Lung (tissue), 12 donors: Measurements from ENCODE around the gene OSR1. TPM values are rescaled to one million over a fixed set of nuclear protein-coding genes. Genes with fewer than 3 reads are reported as not detected.

Source experiments
- ATAC-seq: fragments of 200-7000 bp; cut with Tn5 transposase; one replicate; pipeline ENCODE4 v1.9.1; 2020; ENCODE audit warnings: moderate number of reproducible peaks; ENCODE audit not compliant: insufficient read depth, low FRiP score
- DNase-seq, 3 donors: peaks; one replicate each; pipeline ENCODE4 v3.0.0-alpha.2; 2013 to 2017
- H3K27ac ChIP-seq, 2 donors: one replicate each; pipeline ENCODE4 v1.5.1; 2013; ENCODE audit warnings: mild to moderate bottlenecking in 2 of 2, moderate library complexity in 2 of 2, control low read depth in 1 of 2, inconsistent platforms in 1 of 2, low read depth in 1 of 2, low read length in 1 of 2
- H3K27me3 ChIP-seq, 3 donors: one replicate each; pipeline ENCODE4 v1.5.1; 2013; ENCODE audit warnings: low read length in 2 of 3; ENCODE audit not compliant: control insufficient read depth in 3 of 3, insufficient read depth in 3 of 3
- H3K36me3 ChIP-seq, 4 donors: one replicate each; pipeline ENCODE4 v1.5.1; 2013; ENCODE audit warnings: low read length in 4 of 4, mild to moderate bottlenecking in 1 of 4, moderate library complexity in 1 of 4; ENCODE audit not compliant: control insufficient read depth in 4 of 4, insufficient read depth in 4 of 4
- H3K4me1 ChIP-seq, 5 donors: one replicate each; pipeline ENCODE4 v1.5.1; 2013; ENCODE audit warnings: low read length in 5 of 5, mild to moderate bottlenecking in 2 of 5, moderate library complexity in 1 of 5; ENCODE audit not compliant: control insufficient read depth in 5 of 5, insufficient read depth in 5 of 5
- H3K4me3 ChIP-seq: one replicate; pipeline ENCODE4 v1.5.1; 2013; ENCODE audit warnings: mild to moderate bottlenecking, control low read depth, moderate library complexity
- H3K9ac ChIP-seq, 2 donors: one replicate each; pipeline ENCODE4 v1.5.1; 2013; ENCODE audit warnings: low read length in 2 of 2, control low read depth in 1 of 2; ENCODE audit not compliant: insufficient read depth in 1 of 2
- H3K9me3 ChIP-seq, 4 donors: one replicate each; pipeline ENCODE4 v1.5.1; 2013; ENCODE audit warnings: low read length in 3 of 4, mild to moderate bottlenecking in 1 of 4, moderate library complexity in 1 of 4; ENCODE audit not compliant: control insufficient read depth in 4 of 4, insufficient read depth in 3 of 4
- CTCF ChIP-seq: IDR thresholded peaks from 2 replicates; pipeline ENCODE4 v1.5.1; 2012; ENCODE audit warnings: mild to moderate bottlenecking; ENCODE audit errors: control extremely low read depth, extremely low read depth
- WGBS, 2 donors: extraction: QIAGEN DNeasy Blood & Tissue Kit; methylation state at CpG; one replicate each; pipeline ENCODE4 v1.1.7; 2013; 5-methylcytosine and 5-hydroxymethylcytosine counted together
- polyA plus RNA-seq, 2 donors: library from polyadenylated mRNA; stranded (reverse); fragments of 200-250 nt; gene quantifications; one replicate each; pipeline ENCODE4 v1.2.1, GENCODE V29; 2013
- total RNA-seq, 2 donors: library from RNA; depleted of rRNA in 1 of 2; stranded (reverse); fragments of >200 nt in 1 of 2; gene quantifications; one replicate each; pipeline ENCODE4 v1.2.1, GENCODE V29; 2014 to 2021
- donor health status: control.
- donor health status: control.
- donor health status: Bipolar disorder and iron deficiency.
- donor health status: healthy.
- donor health status: DM: yes; HTN: yes; CAD: no.

OSR1 gene
- total and polyA plus RNA-seq, 4 donors: 8.6 to 36.2 (median 22.3) TPM

- Histone ChIP-seq H3K4me3 (no peak overlapping the region), H3K4me1 (no peaks in the 10 kb centered on the region), H3K9me3 (peaks cover 0 to 3% (median 0%) of the 10 kb centered on the region in 4 donors), H3K27ac (no peak overlapping the region), H3K9ac (no peak overlapping the region), H3K36me3 (no peaks in the 10 kb centered on the region), H3K27me3 (no peaks in the 10 kb centered on the region)
- ATAC-seq: no peak
- DNase-seq: no peak
- no peak for TF ChIP-seq CTCF
Observed at GRCh38 chr2:19380532-19380931, 22.1 kb upstream of the OSR1 start.

GRCh38 chr2:19378939-19379338 is 20.5 kb upstream of the OSR1 start:
- no peak overlapping the region for H3K27ac ChIP-seq
- H3K9me3 ChIP-seq: peaks cover 0 to 3% (median 0%) of the 10 kb centered on the region in 4 donors
- no peak overlapping the region for H3K4me3 ChIP-seq
- WGBS, 2 donors: 87 to 89% methylated on average over 2 of the region's 2 CpGs
- peak in 1 of 3 donors; percentile 13 for DNase-seq
- no peak overlapping the region for H3K9ac ChIP-seq
- H3K36me3 ChIP-seq: no peaks in the 10 kb centered on the region
- no peaks in the 10 kb centered on the region for H3K4me1 ChIP-seq
- ATAC-seq: no peak
- no peak for TF ChIP-seq CTCF
- H3K27me3 ChIP-seq: no peaks in the 10 kb centered on the region

GRCh38 chr2:19377717-19378116 is 19.3 kb upstream of the OSR1 start:
- H3K4me3 ChIP-seq: no peak overlapping the region
- no peaks in the 10 kb centered on the region for H3K4me1 ChIP-seq
- no peak overlapping the region for H3K27ac ChIP-seq
- no peaks in the 10 kb centered on the region for H3K9me3 ChIP-seq
- TF ChIP-seq CTCF: no peak
- no peak overlapping the region for H3K9ac ChIP-seq
- H3K36me3 ChIP-seq: no peaks in the 10 kb centered on the region
- no peaks in the 10 kb centered on the region for H3K27me3 ChIP-seq
- DNase-seq (no peak), ATAC-seq (no peak)
- whole genome bisulfite sequencing, 2 donors: 90 to 92% methylated on average over 3 of the region's 3 CpGs

GRCh38 chr2:19373352-19373751 is 14.9 kb upstream of the OSR1 start:
- Histone ChIP-seq H3K4me1 (peaks cover 0 to 9% (median 0%) of the 10 kb centered on the region in 5 donors), H3K9ac (no peak overlapping the region), H3K27me3 (peaks cover 0 to 4% (median 0%) of the 10 kb centered on the region in 3 donors), H3K36me3 (no peaks in the 10 kb centered on the region), H3K4me3 (no peak overlapping the region), H3K9me3 (no peaks in the 10 kb centered on the region), H3K27ac (no peak overlapping the region)
- ATAC-seq (no peak), DNase-seq (no peak)
- WGBS, 2 donors: 85 to 92% methylated on average over 2 of the region's 2 CpGs
- no peak for TF ChIP-seq CTCF
